ENCODE data around the gene CHST10.

Gene CHST10

DNA sequence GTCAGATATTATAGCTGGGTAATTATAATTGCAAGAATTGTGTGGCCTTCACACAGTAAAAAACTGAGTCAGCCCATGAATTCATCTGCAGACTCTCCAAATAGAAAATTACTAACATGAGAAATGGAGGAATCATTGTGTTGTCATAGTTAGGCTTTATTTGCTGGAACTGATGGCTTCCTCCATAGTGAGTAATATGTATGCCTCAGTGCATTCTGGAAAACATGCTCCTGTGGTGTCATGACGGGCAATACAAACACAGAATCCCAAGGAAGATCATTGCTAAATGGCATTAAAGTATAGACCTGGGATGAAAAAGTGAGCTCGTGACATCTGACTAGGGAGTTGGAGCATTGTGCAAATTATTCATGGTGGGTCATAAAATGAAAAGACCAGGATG, 29.2 kb upstream of the CHST10 start:
- no peaks in the 10 kb centered on the region for H3K9me3 ChIP-seq
- H3K4me1 ChIP-seq, result no peaks in the 10 kb centered on the region
- H3K4me3 ChIP-seq (ENCODE audit: low read depth, low read length), result no peak overlapping the region
- TF ChIP-seq, protein P1, sequence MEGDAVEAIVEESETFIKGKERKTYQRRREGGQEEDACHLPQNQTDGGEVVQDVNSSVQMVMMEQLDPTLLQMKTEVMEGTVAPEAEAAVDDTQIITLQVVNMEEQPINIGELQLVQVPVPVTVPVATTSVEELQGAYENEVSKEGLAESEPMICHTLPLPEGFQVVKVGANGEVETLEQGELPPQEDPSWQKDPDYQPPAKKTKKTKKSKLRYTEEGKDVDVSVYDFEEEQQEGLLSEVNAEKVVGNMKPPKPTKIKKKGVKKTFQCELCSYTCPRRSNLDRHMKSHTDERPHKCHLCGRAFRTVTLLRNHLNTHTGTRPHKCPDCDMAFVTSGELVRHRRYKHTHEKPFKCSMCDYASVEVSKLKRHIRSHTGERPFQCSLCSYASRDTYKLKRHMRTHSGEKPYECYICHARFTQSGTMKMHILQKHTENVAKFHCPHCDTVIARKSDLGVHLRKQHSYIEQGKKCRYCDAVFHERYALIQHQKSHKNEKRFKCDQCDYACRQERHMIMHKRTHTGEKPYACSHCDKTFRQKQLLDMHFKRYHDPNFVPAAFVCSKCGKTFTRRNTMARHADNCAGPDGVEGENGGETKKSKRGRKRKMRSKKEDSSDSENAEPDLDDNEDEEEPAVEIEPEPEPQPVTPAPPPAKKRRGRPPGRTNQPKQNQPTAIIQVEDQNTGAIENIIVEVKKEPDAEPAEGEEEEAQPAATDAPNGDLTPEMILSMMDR (IDR thresholded peaks at IDR 0.05; ENCODE audit: low read depth, low read length), result no peak
- H3K27me3 ChIP-seq, result no peaks in the 10 kb centered on the region
- DNase-seq, result no peak
- no peaks in the 10 kb centered on the region for H3K36me3 ChIP-seq

GRCh38 chr2:100437751-100438150, 20.3 kb upstream of the CHST10 start:
- no peak for DNase-seq
- H3K4me3 ChIP-seq (ENCODE audit: low read depth, low read length), result no peak overlapping the region
- no peaks in the 10 kb centered on the region for H3K27me3 ChIP-seq
- H3K9me3 ChIP-seq, result no peaks in the 10 kb centered on the region
- TF ChIP-seq, protein P1 (IDR thresholded peaks at IDR 0.05; ENCODE audit: low read depth, low read length), result no peak
- H3K4me1 ChIP-seq, result no peaks in the 10 kb centered on the region
- H3K36me3 ChIP-seq, result no peaks in the 10 kb centered on the region

DNA sequence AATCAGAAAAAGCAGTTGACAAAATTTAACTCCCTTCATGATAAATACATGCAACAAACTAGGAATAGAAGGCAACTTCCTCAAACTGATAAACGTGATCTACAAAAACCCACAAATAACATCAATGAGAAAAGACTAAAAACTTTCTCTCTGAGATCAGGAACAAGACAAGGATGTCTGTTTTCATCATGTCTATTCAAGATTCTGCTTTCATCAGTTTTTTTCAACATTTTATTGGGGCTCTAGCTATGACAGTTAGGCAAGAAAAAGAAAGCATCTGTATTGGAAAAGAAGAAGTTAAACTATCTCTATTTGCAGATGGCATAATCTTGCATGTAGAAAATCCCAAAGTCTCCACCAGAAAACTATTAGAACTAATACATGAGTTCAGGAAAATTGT, 12.3 kb upstream of the CHST10 start:
- Histone ChIP-seq H3K27me3 (no peaks in the 10 kb centered on the region), H3K4me3 (ENCODE audit: low read depth, low read length) (no peak overlapping the region), H3K4me1 (no peaks in the 10 kb centered on the region), H3K9me3 (no peaks in the 10 kb centered on the region), H3K36me3 (no peaks in the 10 kb centered on the region)
- no peak for DNase-seq
- TF ChIP-seq, protein P1 (IDR thresholded peaks at IDR 0.05; ENCODE audit: low read depth, low read length), result no peak

GRCh38 chr2:100427627-100428258, 10.3 kb upstream of the CHST10 start:
- no peaks in the 10 kb centered on the region for H3K4me1 ChIP-seq
- no peaks in the 10 kb centered on the region for H3K9me3 ChIP-seq
- H3K36me3 ChIP-seq, result no peaks in the 10 kb centered on the region
- no peak overlapping the region for H3K4me3 ChIP-seq (ENCODE audit: low read depth, low read length)
- TF ChIP-seq, protein P1 (IDR thresholded peaks at IDR 0.05; ENCODE audit: low read depth, low read length), result peak; percentile 40
- no peaks in the 10 kb centered on the region for H3K27me3 ChIP-seq
- DNase-seq, result peak; percentile 63

- no peaks in the 10 kb centered on the region for H3K27me3 ChIP-seq
- DNase-seq, result no peak
- TF ChIP-seq, protein P1 (IDR thresholded peaks at IDR 0.05; ENCODE audit: low read depth, low read length), result no peak
- no peaks in the 10 kb centered on the region for H3K4me1 ChIP-seq
- H3K36me3 ChIP-seq, result no peaks in the 10 kb centered on the region
- no peaks in the 10 kb centered on the region for H3K9me3 ChIP-seq
- H3K4me3 ChIP-seq (ENCODE audit: low read depth, low read length), result no peak overlapping the region
These were observed 9.6 kb upstream of the CHST10 start for GRCh38 chr2:100427111-100427510.

DNA sequence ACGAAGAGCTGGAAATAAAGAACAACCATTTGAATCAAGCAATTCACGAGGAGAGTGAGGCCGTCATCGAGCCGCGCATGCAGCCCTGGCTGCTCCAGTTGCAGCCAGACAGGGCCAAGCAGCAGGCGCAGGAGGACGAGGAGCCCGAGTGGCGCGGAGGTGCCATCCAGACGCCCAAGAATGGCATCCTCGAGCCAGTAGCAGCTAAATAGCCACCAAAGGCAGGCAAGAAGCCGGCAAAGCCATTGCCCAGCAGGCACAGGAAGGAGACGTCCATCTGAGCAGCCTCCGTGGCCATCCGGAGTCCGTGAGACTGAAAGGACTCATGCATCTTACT, 8.9 kb upstream of the CHST10 start:
- TF ChIP-seq, protein P1 (IDR thresholded peaks at IDR 0.05; ENCODE audit: low read depth, low read length), result no peak
- no peaks in the 10 kb centered on the region for H3K36me3 ChIP-seq
- no peak overlapping the region for H3K4me3 ChIP-seq (ENCODE audit: low read depth, low read length)
- H3K4me1 ChIP-seq, result no peaks in the 10 kb centered on the region
- no peak for DNase-seq
- H3K27me3 ChIP-seq, result no peaks in the 10 kb centered on the region
- no peaks in the 10 kb centered on the region for H3K9me3 ChIP-seq
